Central memory CD8-positive, alpha-beta T cell (primary cell): ENCODE data around the gene OR52N4.

Experiments
- ATAC-seq: fragments of 150-1000 bp; cut with Tn5 transposase; replicated peaks from 2 replicates; pipeline ENCODE4 v1.10.0; 2022; ENCODE audit warnings: mild to moderate bottlenecking, moderate FRiP score, moderate number of reproducible peaks; ENCODE audit not compliant: poor library complexity, severe bottlenecking; ENCODE audit errors: extremely low read depth
- DNase-seq, 2 donors: peaks; one replicate each; pipeline ENCODE4 v3.0.0; 2021; ENCODE audit warnings: low spot score in 2 of 2
- H3K27ac Mint-ChIP-seq: one replicate; pipeline ENCODE4 v1.8.0; 2022; ENCODE audit warnings: low read depth, mild to moderate bottlenecking, moderate library complexity, mixed read lengths
- H3K27me3 Mint-ChIP-seq: one replicate; pipeline ENCODE4 v1.8.0; 2022; ENCODE audit warnings: mixed read lengths
- H3K36me3 Mint-ChIP-seq: one replicate; pipeline ENCODE4 v1.8.0; 2022; ENCODE audit warnings: mild to moderate bottlenecking, moderate library complexity, mixed read lengths; ENCODE audit not compliant: insufficient read depth
- H3K4me1 Mint-ChIP-seq: one replicate; pipeline ENCODE4 v1.8.0; 2022; ENCODE audit warnings: mixed read lengths
- H3K4me3 Mint-ChIP-seq: one replicate; pipeline ENCODE4 v1.8.0; 2022; ENCODE audit warnings: mild to moderate bottlenecking, moderate library complexity, mixed read lengths
- H3K9me3 Mint-ChIP-seq: one replicate; pipeline ENCODE4 v1.8.0; 2022; ENCODE audit warnings: mixed read lengths

OR52N4 gene

GRCh38 chr11:5746614-5747013, 7.4 kb upstream of the OR52N4 start:
- no peak for ATAC-seq
- Mint-ChIP-seq H3K27ac (no peak overlapping the region), H3K4me1 (no peaks in the 10 kb centered on the region), H3K9me3 (peaks cover 6% of the 10 kb centered on the region), H3K27me3 (peaks cover 18% of the 10 kb centered on the region), H3K36me3 (no peaks in the 10 kb centered on the region), H3K4me3 (no peak overlapping the region)
- DNase-seq: no peak

- H3K36me3 Mint-ChIP-seq: no peaks in the 10 kb centered on the region
- DNase-seq (no peak), ATAC-seq (no peak)
- H3K4me1 Mint-ChIP-seq: no peaks in the 10 kb centered on the region
- H3K9me3 Mint-ChIP-seq: no peaks in the 10 kb centered on the region
- no peak overlapping the region for H3K27ac Mint-ChIP-seq
- peaks cover 4% of the 10 kb centered on the region for H3K27me3 Mint-ChIP-seq
- no peak overlapping the region for H3K4me3 Mint-ChIP-seq
These were observed 4.2 kb upstream of the OR52N4 start for GRCh38 chr11:5749836-5750235.

GRCh38 chr11:5767056-5767455, 13.0 kb downstream of the OR52N4 start:
- H3K36me3 Mint-ChIP-seq: no peaks in the 10 kb centered on the region
- no peaks in the 10 kb centered on the region for H3K27me3 Mint-ChIP-seq
- ATAC-seq: no peak
- H3K4me3 Mint-ChIP-seq: no peak overlapping the region
- H3K4me1 Mint-ChIP-seq: no peaks in the 10 kb centered on the region
- H3K9me3 Mint-ChIP-seq: no peaks in the 10 kb centered on the region
- no peak overlapping the region for H3K27ac Mint-ChIP-seq
- no peak for DNase-seq

- H3K27me3 Mint-ChIP-seq: peaks cover 37% of the 10 kb centered on the region
These were observed 29.2 kb downstream of the OR52N4 start, which contains the start of gene OR52N5 for GRCh38 chr11:5783255-5783654. OR52N5 (minus strand) TSS chr11:5783355; CDS start chr11:5778634, 4,721 bp downstream.

GRCh38 chr11:5791165-5791564, 37.1 kb downstream of the OR52N4 start, which contains the start of gene OR52N1:
OR52N1 (minus strand) TSS chr11:5791265; CDS start chr11:5788816, 2,449 bp downstream.
- H3K36me3 Mint-ChIP-seq: no peaks in the 10 kb centered on the region
- ATAC-seq: no peak
- peaks cover 18% of the 10 kb centered on the region for H3K27me3 Mint-ChIP-seq

More at GRCh38 chr11:5783255-5783654, 29.2 kb downstream of the OR52N4 start, which contains the start of gene OR52N5:
- DNase-seq (no peak), ATAC-seq (no peak)
- no peaks in the 10 kb centered on the region for H3K9me3 Mint-ChIP-seq
- no peaks in the 10 kb centered on the region for H3K36me3 Mint-ChIP-seq
- H3K4me1 Mint-ChIP-seq: no peaks in the 10 kb centered on the region
- no peak within 1 kb of the TSS for H3K27ac Mint-ChIP-seq
- H3K4me3 Mint-ChIP-seq: no peak within 1 kb of the TSS

GRCh38 chr11:5796541-5796940, 42.5 kb downstream of the OR52N4 start:
- no peak overlapping the region for H3K4me3 Mint-ChIP-seq
- peaks cover 65% of the 10 kb centered on the region for H3K27me3 Mint-ChIP-seq
- H3K27ac Mint-ChIP-seq: no peak overlapping the region
- no peak for DNase-seq
- no peaks in the 10 kb centered on the region for H3K36me3 Mint-ChIP-seq
- no peaks in the 10 kb centered on the region for H3K9me3 Mint-ChIP-seq
- no peaks in the 10 kb centered on the region for H3K4me1 Mint-ChIP-seq
- ATAC-seq: no peak

More at GRCh38 chr11:5791165-5791564, 37.1 kb downstream of the OR52N4 start, which contains the start of gene OR52N1:
- H3K27ac Mint-ChIP-seq: no peak within 1 kb of the TSS
- no peak within 1 kb of the TSS for H3K4me3 Mint-ChIP-seq
- no peak for DNase-seq
- no peaks in the 10 kb centered on the region for H3K9me3 Mint-ChIP-seq
- no peaks in the 10 kb centered on the region for H3K4me1 Mint-ChIP-seq

GRCh38 chr11:5803982-5804381, 49.9 kb downstream of the OR52N4 start:
- no peak for DNase-seq
- Mint-ChIP-seq H3K27me3 (peaks cover 59% of the 10 kb centered on the region), H3K36me3 (peaks cover 2% of the 10 kb centered on the region), H3K27ac (no peak overlapping the region), H3K4me3 (no peak overlapping the region), H3K4me1 (peaks cover 8% of the 10 kb centered on the region), H3K9me3 (peaks cover 6% of the 10 kb centered on the region)
- ATAC-seq: no peak
